OCI-LY7 (cell line): Measurements from ENCODE around the gene PSMA3. TPM values are rescaled to one million over a fixed set of nuclear protein-coding genes. Genes with fewer than 3 reads are reported as not detected.

Experiments used
- BruUV-seq: library from RNA; stranded (reverse); fragments of 400-500 nt; replicated peaks from 2 replicates; lab custom pipeline; 2021; lab: Mats Ljungman, UMichigan
- CTCF ChIA-PET: fragments of 300-600 bp; sonication (Branson Sonifier 250); formaldehyde crosslinking; loops from one replicate; lab custom pipeline; 2022; ENCODE audit warnings: antibody characterized with exemption; ENCODE audit not compliant: unreplicated experiment; lab: Charles Lee
- POLR2A ChIA-PET: fragments of 300-600 bp; sonication (Branson Sonifier 250); formaldehyde crosslinking; loops from one replicate; lab custom pipeline; 2022; ENCODE audit warnings: antibody characterized with exemption; lab: Charles Lee
- DNase-seq: peaks from one replicate; pipeline ENCODE4 v3.0.0-alpha.2; 2015; ENCODE audit warnings: low spot score
- H2AFZ ChIP-seq: fragments of 200-600 bp; sonication (generic), shearing (Covaris generic); 2 replicates; pipeline ENCODE4 v1.6.1; 2014; ENCODE audit warnings: mild to moderate bottlenecking, antibody characterized with exemption, low read length, moderate library complexity
- H3K27ac ChIP-seq: fragments of 200-600 bp; sonication (generic); 2 replicates; pipeline ENCODE4 v1.5.1; 2014; ENCODE audit warnings: mixed run types, low read depth, mild to moderate bottlenecking, moderate library complexity, low read length, inconsistent platforms; ENCODE audit not compliant: poor library complexity, severe bottlenecking
- H3K36me3 ChIP-seq: fragments of 200-600 bp; sonication (generic); 2 replicates; pipeline ENCODE4 v1.6.1; 2014; ENCODE audit warnings: mild to moderate bottlenecking, antibody characterized with exemption, low read length, moderate library complexity, mixed read lengths; ENCODE audit not compliant: insufficient read depth
- H3K4me1 ChIP-seq: fragments of 200-600 bp; sonication (generic); 2 replicates; pipeline ENCODE4 v1.5.1; 2014; ENCODE audit warnings: mild to moderate bottlenecking, low read length; ENCODE audit not compliant: insufficient read depth, poor library complexity, severe bottlenecking
- H3K4me2 ChIP-seq: fragments of 200-600 bp; sonication (generic); 2 replicates; pipeline ENCODE4 v1.6.1; 2014; ENCODE audit warnings: mild to moderate bottlenecking, low read length
- H3K4me3 ChIP-seq: fragments of 200-600 bp; sonication (generic); 2 replicates; pipeline ENCODE4 v1.5.1; 2014; ENCODE audit warnings: mild to moderate bottlenecking, low read depth, low read length; ENCODE audit not compliant: poor library complexity, severe bottlenecking
- H3K79me2 ChIP-seq: fragments of 200-600 bp; sonication (generic); 2 replicates; pipeline ENCODE4 v1.6.1; 2016; ENCODE audit warnings: low read depth, mild to moderate bottlenecking, low read length, moderate library complexity, mixed read lengths; ENCODE audit not compliant: insufficient read depth
- H3K9me2 ChIP-seq: fragments of 200-600 bp; sonication (generic); 2 replicates; pipeline ENCODE4 v1.6.1; 2016; ENCODE audit warnings: mild to moderate bottlenecking, low read length, mixed read lengths; ENCODE audit not compliant: insufficient read depth
- H3K9me3 ChIP-seq: fragments of 200-600 bp; sonication (generic); 2 replicates; pipeline ENCODE4 v1.6.1; 2014; ENCODE audit warnings: mild to moderate bottlenecking, mixed run types, low read length, mixed read lengths
- H4K20me1 ChIP-seq: fragments of 200-600 bp; sonication (generic); 2 replicates; pipeline ENCODE4 v1.6.1; 2014; ENCODE audit warnings: mild to moderate bottlenecking, antibody characterized with exemption, low read length, moderate library complexity, mixed read lengths; ENCODE audit not compliant: insufficient read depth
- CTCF ChIP-seq: fragments of 200-600 bp; sonication (generic); conservative IDR thresholded peaks from 2 replicates; pipeline ENCODE4 v1.5.1; 2014; ENCODE audit warnings: mild to moderate bottlenecking, antibody characterized with exemption, low read length, moderate library complexity, mixed read lengths
- EZH2phosphoT487 ChIP-seq: fragments of 200-600 bp; sonication (generic); IDR thresholded peaks from 2 replicates; pipeline ENCODE4 v1.6.1; 2018; ENCODE audit warnings: low read depth, borderline replicate concordance, mild to moderate bottlenecking, mixed run types, antibody characterized with exemption, low read length, moderate library complexity, mixed read lengths
- intact Hi-C: fragments of 100-400 bp; cut with micrococcal nuclease; formaldehyde crosslinking; loops from one replicate; pipeline ENCODE4 v1.10.0; 2022; ENCODE audit not compliant: unreplicated experiment
- total RNA-seq, 2 experiments: library from RNA; depleted of rRNA in 1 of 2; stranded (reverse); fragments of >200 nt in 1 of 2; shearing (Covaris generic) in 1 of 2; gene quantifications; 2 replicates each; pipeline ENCODE4 v1.2.3, GENCODE V29; 2014 to 2022

Gene PSMA3
- total RNA-seq, 2 experiments from 2014 or later = 88.9 to 206 TPM

GRCh38 chr14:58238252-58239243 lies 6.1 kb upstream of the PSMA3 start:
- no TSS peak for BruUV-seq
- Histone ChIP-seq H3K9me3 (no peaks in the 10 kb centered on the region), H3K9me2 (no peaks in the 10 kb centered on the region), H3K79me2 (peaks cover 3% of the 10 kb centered on the region; the same call in 1 of the 2 replicates), H3K4me2 (peak overlapping the region; percentile 75; the same call in 1 of the 2 replicates), H2AFZ (no peak overlapping the region), H3K36me3 (peaks cover 11% of the 10 kb centered on the region; the same call in 1 of the 2 replicates), H4K20me1 (no peaks in the 10 kb centered on the region), H3K4me3 (peak overlapping the region; percentile 81), H3K27ac (no peak overlapping the region), H3K4me1 (peaks cover 24% of the 10 kb centered on the region)
- no peak for DNase-seq
- intact Hi-C loops = no loop called here
- TF ChIP-seq CTCF (no peak), EZH2phosphoT487 (no peak)
- ChIA-PET POLR2A (interaction anchor here (0.5 to 0.7 kb wide), 5 partner anchors 32 to 187 kb away, joined by 3 to 5 read pairs (median 3); no protein-coding TSS in a partner anchor), CTCF (no interaction called here)

GRCh38 chr14:58239244-58240195 lies 5.1 kb upstream of the PSMA3 start:
- no TSS peak for BruUV-seq

More at GRCh38 chr14:58239244-58240195, 5.1 kb upstream of the PSMA3 start:
- peaks cover 1% of the 10 kb centered on the region; the same call in 1 of the 2 replicates for H3K36me3 ChIP-seq
- no peaks in the 10 kb centered on the region for H3K9me2 ChIP-seq
- TF ChIP-seq EZH2phosphoT487 (no peak), CTCF (no peak)
- no peak overlapping the region for H3K27ac ChIP-seq
- peaks cover 8% of the 10 kb centered on the region; the same call in 1 of the 2 replicates for H3K79me2 ChIP-seq
- intact Hi-C loops = no loop called here
- H4K20me1 ChIP-seq = no peaks in the 10 kb centered on the region
- peaks cover 24% of the 10 kb centered on the region for H3K4me1 ChIP-seq
- H3K9me3 ChIP-seq = no peaks in the 10 kb centered on the region
- ChIA-PET CTCF (no interaction called here), POLR2A (interaction anchor here (0.5 to 1.3 kb wide), 3 partner anchors 59 to 186 kb away, joined by 3 to 4 read pairs (median 3); partner anchors contain the start of gene ARID4A)
- peak overlapping the region; percentile 95 for H2AFZ ChIP-seq
- peak overlapping the region; percentile 75 for H3K4me2 ChIP-seq
- H3K4me3 ChIP-seq = peak overlapping the region; percentile 81
- DNase-seq = peak; percentile 73
